ENCODE data around the gene DHH.
A peak's percentile ranks its signal among the peaks of the same experiment; 100 is the strongest.

The DHH gene

GRCh38 chr12:49050507-49051372 lies 43.9 kb downstream of the DHH start:
- no peak for DNase-seq (ENCODE audit: low read depth in 2 of 2)

GRCh38 chr12:49049566-49050224 lies 44.9 kb downstream of the DHH start:
- no peak for DNase-seq (ENCODE audit: low read depth in 2 of 2)

DNA sequence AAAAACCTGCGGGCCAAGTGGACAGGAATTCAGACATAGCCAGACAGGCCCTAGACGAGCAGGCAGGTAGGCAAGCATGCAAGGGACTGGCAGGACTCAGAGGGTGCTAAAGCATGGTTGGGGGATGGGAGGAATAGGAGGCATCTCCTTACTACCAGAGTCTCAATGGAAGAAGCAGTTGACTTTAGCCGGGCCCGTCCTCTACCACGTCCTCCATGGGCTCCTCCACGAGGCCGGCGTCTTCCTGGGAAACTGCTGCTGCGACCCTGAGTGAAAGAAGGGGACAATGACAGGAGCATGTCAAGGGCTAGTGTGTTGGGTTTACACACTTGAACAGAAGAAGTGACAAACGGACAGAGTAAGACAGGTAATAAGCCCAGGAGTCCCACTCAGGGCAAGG lies 45.6 kb downstream of the DHH start:
- DNase-seq (ENCODE audit: low read depth in 2 of 2): no peak

DNA sequence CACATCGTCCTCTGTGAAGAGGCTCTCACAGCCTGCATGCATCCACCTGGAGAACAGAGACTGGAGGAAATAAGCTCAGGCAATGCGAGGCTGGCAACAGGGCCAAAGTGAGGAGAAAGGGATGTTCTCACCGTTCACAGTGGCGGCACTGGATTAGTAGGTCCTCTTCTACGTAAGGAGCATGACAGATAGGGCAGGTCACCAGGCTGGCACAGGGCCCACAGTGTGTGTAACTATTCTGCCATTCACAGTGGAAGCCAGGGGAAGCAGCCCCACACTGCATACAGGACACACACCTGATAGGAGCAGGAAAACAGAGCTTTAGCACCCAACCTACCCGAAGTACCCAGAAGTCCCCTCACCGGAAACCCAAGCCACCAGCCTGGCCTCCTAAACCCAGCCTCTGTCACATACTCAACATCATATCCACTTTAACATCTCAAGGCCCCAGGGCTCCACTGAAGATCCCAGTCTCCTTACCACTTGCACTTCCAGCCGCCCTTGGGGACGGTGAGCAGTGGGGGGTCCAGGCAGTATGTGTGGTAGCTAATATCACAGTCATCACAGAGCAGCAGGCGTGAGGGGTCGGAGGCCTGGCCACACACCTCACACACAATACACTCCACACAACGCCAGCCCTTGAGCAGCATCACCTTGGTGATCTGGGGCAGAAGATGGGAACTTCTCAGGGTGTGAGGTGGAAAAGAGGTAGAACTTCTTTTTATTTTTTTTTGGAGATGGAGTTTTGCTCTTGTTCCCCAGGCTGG lies 48.3 kb downstream of the DHH start:
- no peak for DNase-seq (ENCODE audit: low read depth in 2 of 2)

- DNase-seq (ENCODE audit: low read depth in 2 of 2): no peak
Observed at GRCh38 chr12:49044660-49045059, 49.9 kb downstream of the DHH start.

GRCh38 chr12:49043856-49044258 lies 50.7 kb downstream of the DHH start:
- DNase-seq (ENCODE audit: low read depth in 2 of 2): peak; percentile 77

GRCh38 chr12:49043241-49043640 lies 51.4 kb downstream of the DHH start:
- DNase-seq (ENCODE audit: low read depth in 2 of 2): no peak

- DNase-seq (ENCODE audit: low read depth in 2 of 2): no peak
Observed at GRCh38 chr12:49041881-49042484, 52.6 kb downstream of the DHH start.

- no peak for DNase-seq (ENCODE audit: low read depth in 2 of 2)
Observed at GRCh38 chr12:49041036-49041880, 53.3 kb downstream of the DHH start.

DNA sequence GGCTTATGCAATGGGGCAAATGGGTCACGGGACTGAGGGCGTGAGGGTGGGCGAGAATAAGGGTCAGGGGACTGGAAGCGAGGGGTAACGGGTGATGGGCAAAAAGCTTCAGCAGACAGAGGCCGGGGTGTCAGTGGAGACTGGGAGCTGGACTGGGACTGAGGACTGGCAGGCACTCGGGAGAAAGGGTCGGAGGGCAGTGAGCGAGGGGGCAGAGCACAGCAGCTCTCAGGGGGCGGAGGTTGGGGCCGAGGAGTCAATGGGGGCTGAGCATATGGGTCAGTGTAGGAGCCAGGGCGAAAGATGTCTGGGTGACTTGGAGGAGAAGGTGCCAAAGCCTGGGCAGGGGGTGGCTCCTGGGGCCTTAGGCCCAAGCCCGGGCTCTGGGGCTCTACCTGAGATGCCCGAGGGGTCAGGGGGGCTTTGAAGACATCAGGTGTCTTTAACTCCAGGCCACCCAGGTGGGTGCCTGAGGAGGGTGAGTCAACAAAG lies 54.2 kb downstream of the DHH start:
- no peak for DNase-seq (ENCODE audit: low read depth in 2 of 2)

DNA sequence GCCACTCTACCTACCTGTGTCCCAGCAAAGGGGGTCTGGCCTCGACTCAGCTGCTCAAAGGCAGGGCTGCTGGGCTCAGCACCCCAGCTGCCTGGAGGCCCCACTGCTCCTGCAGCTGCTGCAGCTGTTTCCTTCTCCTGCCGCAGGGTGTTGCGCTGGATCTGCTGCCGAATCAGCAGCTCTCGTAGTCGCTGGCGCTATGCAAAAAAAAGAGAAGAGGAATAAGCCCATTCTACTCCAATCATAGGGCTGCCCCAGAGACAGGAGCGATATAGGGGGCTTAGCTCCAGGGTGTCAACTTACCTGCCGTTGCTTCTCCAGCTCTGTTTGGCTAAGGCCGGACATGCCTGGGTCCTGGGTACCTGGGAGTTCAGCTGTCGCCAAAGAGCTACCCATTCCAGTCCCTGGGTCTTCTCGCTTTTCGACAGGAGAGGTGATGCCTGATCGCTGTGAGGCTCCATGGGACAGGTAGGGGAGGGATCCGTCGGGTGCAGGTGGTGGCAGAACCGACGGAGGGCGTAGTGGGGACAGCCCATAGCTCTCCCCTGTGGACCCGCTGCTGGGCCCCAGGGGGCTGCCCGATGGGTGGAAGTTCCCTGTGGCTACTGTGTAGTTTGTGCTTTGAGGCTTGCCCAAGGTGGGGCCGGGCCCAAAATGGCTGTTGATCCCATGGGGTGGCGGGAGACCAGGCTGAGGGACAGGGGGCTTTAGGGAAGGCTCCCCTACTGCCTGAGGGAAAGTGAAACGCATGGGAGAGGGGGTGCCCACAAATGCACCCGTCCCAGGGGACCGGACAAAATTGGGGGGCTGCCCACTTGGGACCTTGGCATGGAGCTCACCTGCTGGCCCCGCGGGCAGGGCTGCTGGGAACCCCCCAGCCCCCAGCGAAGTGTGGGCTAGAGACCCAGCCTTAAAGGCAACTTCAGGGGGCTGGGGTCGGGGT lies 54.9 kb downstream of the DHH start:
- DNase-seq (ENCODE audit: low read depth in 2 of 2): no peak

GRCh38 chr12:49038291-49038955 lies 56.2 kb downstream of the DHH start:
- no peak for DNase-seq (ENCODE audit: low read depth in 2 of 2)

DNA sequence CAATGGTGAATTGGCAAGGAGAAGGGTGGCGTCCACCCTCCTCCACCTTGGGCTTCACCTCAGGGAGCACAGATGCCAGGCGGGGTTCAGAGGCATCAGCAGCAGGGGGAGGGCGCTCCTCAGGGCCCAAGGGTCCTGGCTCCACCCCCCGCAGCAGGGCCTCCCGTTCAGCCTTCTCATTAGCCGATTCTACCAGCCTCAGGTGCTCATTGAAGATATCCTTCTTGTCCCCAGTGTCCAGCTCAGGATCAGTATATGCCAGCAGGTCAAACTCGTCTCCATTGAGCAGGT lies 56.7 kb downstream of the DHH start:
- no peak for DNase-seq (ENCODE audit: low read depth in 2 of 2)

GRCh38 chr12:49037111-49037946 lies 57.3 kb downstream of the DHH start:
- DNase-seq (ENCODE audit: low read depth in 2 of 2): no peak

Measured in activated CD4-positive, alpha-beta T cell treated with anti-CD3 and anti-CD28 coated beads for 24 hours (primary cell).